K562 (cell line): ENCODE results near the gene PPP1R3E. TPM values are rescaled to one million over a fixed set of nuclear protein-coding genes. Genes with fewer than 3 reads are reported as not detected.

ENCODE experiments used
- ARID4B ChIP-seq: sonication (generic); formaldehyde crosslinking; IDR thresholded peaks from 2 replicates; pipeline ENCODE4 v1.8.0; 2022; ENCODE audit warnings: mild to moderate bottlenecking, missing genetic modification reagents
- CEBPZ ChIP-seq: fragments of 150-350 bp; IDR thresholded peaks from 2 replicates; pipeline ENCODE4 v1.6.1; 2014; ENCODE audit warnings: low read depth, mild to moderate bottlenecking, low read length, borderline replicate concordance
- LARP7 ChIP-seq: fragments of 450-650 bp; IDR thresholded peaks from 2 replicates; pipeline ENCODE4 v1.6.1; 2016
- PHF21A ChIP-seq: fragments of 450-650 bp; IDR thresholded peaks from 2 replicates; pipeline ENCODE4 v1.6.1; 2017; ENCODE audit warnings: low read depth, borderline replicate concordance
- SAFB2 ChIP-seq: fragments of 200-400 bp; formaldehyde crosslinking; IDR thresholded peaks from 2 replicates; pipeline ENCODE4 v1.6.1; 2018; ENCODE audit warnings: borderline replicate concordance, low read length, low read depth, moderate library complexity; ENCODE audit not compliant: severe bottlenecking
- SLC30A9 ChIP-seq: fragments of 250-450 bp; sonication (Bioruptor Pico); IDR thresholded peaks from 2 replicates; pipeline ENCODE4 v1.8.0; 2022; ENCODE audit warnings: mild to moderate bottlenecking, moderate library complexity
- SNRNP70 ChIP-seq: fragments of 200-400 bp; formaldehyde crosslinking; optimal IDR thresholded peaks from 2 replicates; pipeline ENCODE3; 2017; ENCODE audit warnings: low read depth, low read length
- STAG1 ChIP-seq: sonication (generic); formaldehyde crosslinking; IDR thresholded peaks from 2 replicates; pipeline ENCODE4 v1.5.0; 2020; ENCODE audit warnings: missing genetic modification reagents, borderline replicate concordance
- STAT6 ChIP-seq: sonication (generic); formaldehyde crosslinking; IDR thresholded peaks from 2 replicates; pipeline ENCODE4 v1.8.1; 2023; ENCODE audit warnings: mild to moderate bottlenecking, missing genetic modification reagents
- TCF7L2 ChIP-seq: fragments of 150-350 bp; IDR thresholded peaks from 2 replicates; pipeline ENCODE4 v1.6.1; 2016; ENCODE audit warnings: low read depth, mild to moderate bottlenecking, low read length, moderate library complexity
- ZNF583 ChIP-seq: fragments of 250-450 bp; sonication (Bioruptor Pico); IDR thresholded peaks from 2 replicates; pipeline ENCODE4 v1.4.0; 2020
- polyA plus RNA-seq, 8 experiments: library from polyadenylated mRNA; depleted of rRNA in 4 of 8; stranded (reverse) in 5 of 8; unstranded in 3 of 8; fragments of >200 nt; fragmentation: Nextera tagmentation in 2 of 8; fragmentation: Illumina TruSeq in 1 of 8; extraction: Ambion mirVana in 2 of 8; extraction: Trizol in 1 of 8; gene quantifications; 2 replicates each; pipeline versions ENCODE4 v1.2.1 to v1.2.3, GENCODE V29; 2011 to 2014; ENCODE audit warnings: inconsistent platforms in 1 of 8, missing spikeins in 1 of 8
- total RNA-seq, 7 experiments: library from RNA; depleted of rRNA in 6 of 7; stranded (reverse); fragments of >200 nt in 6 of 7; fragmentation: Illumina TruSeq in 2 of 7; extraction: Trizol in 2 of 7; gene quantifications; 2 replicates each; pipeline versions ENCODE4 v1.2.1 to v1.2.3, GENCODE V29; 2011 to 2021; ENCODE audit warnings: low replicate concordance in 1 of 7
- TF ChIP-seq, protein P1 (sequence below): fragments of 450-650 bp; IDR thresholded peaks from 2 replicates; pipeline ENCODE4 v1.6.1; 2017; ENCODE audit warnings: antibody characterized with exemption, mild to moderate bottlenecking

PPP1R3E gene
- total and polyA plus RNA-seq, 9 of the 15 experiments (the other 6 are each of a cell fraction or from before 2014, with no cell fraction given) = 3.2 to 18.4 (median 7.6) TPM

DNA sequence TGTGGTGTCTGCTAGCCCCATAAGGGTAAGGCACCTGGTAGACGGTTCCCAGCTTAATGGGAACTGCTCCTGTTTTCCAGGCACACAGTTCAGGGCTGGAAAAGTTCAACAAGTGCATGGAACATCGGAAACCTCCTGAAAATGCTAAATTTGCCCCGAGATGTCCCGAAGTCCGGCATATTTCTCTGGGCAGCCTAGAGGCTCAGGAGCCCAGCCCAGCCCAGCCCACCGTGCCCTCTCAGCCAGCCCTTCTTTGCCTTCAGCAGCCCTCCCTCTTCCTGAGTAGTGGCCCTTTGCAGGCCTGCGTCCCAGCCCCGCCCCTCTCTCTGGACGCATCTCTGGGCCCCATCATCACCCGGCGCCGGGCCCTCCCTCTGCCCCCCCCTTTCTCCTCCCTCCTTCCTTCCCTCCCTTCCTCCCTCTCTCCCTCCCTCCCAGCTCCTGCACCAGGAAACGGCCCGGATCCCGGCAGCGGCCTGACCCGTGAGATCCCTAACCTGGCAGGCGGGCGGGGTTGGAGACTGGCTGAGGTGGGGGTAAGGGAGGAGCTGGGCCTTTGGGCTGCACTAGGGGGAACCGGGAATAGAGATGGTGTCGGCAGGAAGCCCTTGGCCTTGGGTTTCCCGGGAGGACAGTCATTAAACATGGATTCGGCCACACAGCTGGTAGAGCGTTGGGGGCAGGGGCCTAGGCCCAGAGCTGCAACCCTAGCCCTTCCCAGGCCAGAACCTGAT is 3.9 kb upstream of the PPP1R3E start, which contains the start of gene BCL2L2 (continued):
- TF ChIP-seq SAFB2 = no peak
- TF ChIP-seq ZNF583 = no peak
- no peak; the same call in 1 of the 2 replicates for TF ChIP-seq STAT6 (CRISPR knock-in tag)
- no peak for TF ChIP-seq STAG1 (CRISPR knock-in tag)
- TF ChIP-seq LARP7 = no peak
- TF ChIP-seq SLC30A9 = no peak
- TF ChIP-seq SNRNP70 = no peak
- TF ChIP-seq, protein P1, sequence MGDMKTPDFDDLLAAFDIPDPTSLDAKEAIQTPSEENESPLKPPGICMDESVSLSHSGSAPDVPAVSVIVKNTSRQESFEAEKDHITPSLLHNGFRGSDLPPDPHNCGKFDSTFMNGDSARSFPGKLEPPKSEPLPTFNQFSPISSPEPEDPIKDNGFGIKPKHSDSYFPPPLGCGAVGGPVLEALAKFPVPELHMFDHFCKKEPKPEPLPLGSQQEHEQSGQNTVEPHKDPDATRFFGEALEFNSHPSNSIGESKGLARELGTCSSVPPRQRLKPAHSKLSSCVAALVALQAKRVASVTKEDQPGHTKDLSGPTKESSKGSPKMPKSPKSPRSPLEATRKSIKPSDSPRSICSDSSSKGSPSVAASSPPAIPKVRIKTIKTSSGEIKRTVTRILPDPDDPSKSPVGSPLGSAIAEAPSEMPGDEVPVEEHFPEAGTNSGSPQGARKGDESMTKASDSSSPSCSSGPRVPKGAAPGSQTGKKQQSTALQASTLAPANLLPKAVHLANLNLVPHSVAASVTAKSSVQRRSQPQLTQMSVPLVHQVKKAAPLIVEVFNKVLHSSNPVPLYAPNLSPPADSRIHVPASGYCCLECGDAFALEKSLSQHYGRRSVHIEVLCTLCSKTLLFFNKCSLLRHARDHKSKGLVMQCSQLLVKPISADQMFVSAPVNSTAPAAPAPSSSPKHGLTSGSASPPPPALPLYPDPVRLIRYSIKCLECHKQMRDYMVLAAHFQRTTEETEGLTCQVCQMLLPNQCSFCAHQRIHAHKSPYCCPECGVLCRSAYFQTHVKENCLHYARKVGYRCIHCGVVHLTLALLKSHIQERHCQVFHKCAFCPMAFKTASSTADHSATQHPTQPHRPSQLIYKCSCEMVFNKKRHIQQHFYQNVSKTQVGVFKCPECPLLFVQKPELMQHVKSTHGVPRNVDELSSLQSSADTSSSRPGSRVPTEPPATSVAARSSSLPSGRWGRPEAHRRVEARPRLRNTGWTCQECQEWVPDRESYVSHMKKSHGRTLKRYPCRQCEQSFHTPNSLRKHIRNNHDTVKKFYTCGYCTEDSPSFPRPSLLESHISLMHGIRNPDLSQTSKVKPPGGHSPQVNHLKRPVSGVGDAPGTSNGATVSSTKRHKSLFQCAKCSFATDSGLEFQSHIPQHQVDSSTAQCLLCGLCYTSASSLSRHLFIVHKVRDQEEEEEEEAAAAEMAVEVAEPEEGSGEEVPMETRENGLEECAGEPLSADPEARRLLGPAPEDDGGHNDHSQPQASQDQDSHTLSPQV = no peak
- peak; percentile 25; the same call in 1 of the 2 replicates for TF ChIP-seq PHF21A
- no peak for TF ChIP-seq TCF7L2
- peak; percentile 89 for TF ChIP-seq ARID4B
- no peak for TF ChIP-seq CEBPZ
